IMR-90 (cell line): Measurements from ENCODE around the gene LSM12. TPM values are rescaled to one million over a fixed set of nuclear protein-coding genes. Genes with fewer than 3 reads are reported as not detected.
"Not testable (repeated sequence)": the region's sequence is repeated elsewhere in the genome, so short reads cannot be mapped to it uniquely, and the experiment has no call there.

Experiments used
- ATAC-seq: fragments of 200-7000 bp; cut with Tn5 transposase; 2 replicates; pipeline ENCODE4 v1.9.1; 2020; ENCODE audit warnings: low read depth, mild to moderate bottlenecking, moderate library complexity
- BruUV-seq: library from RNA; stranded (reverse); fragments of 400-500 nt; replicated peaks from 2 replicates; lab custom pipeline; 2021; lab: Mats Ljungman, UMichigan
- CTCF ChIA-PET: fragments of 300-600 bp; formaldehyde crosslinking; extraction: SDS; loops from one replicate; lab custom pipeline; 2021; ENCODE audit warnings: antibody characterized with exemption; lab: Yijun Ruan, JAX
- POLR2A ChIA-PET: fragments of 300-600 bp; sonication (Branson Sonifier 250); formaldehyde crosslinking; loops from one replicate; lab custom pipeline; 2022; ENCODE audit warnings: antibody characterized with exemption; ENCODE audit not compliant: unreplicated experiment; lab: Charles Lee
- DNase-seq: peaks from one replicate; pipeline ENCODE4 v3.0.0; 2013
- H2AFZ ChIP-seq: replicated peaks from 2 replicates; pipeline ENCODE3; 2013; ENCODE audit warnings: low read length, mild to moderate bottlenecking; ENCODE audit not compliant: poor library complexity
- H2AK5ac ChIP-seq: 2 replicates; pipeline ENCODE4 v1.6.1; 2013; ENCODE audit warnings: low read depth, low read length, inconsistent platforms
- H2AK9ac ChIP-seq: replicated peaks from 2 replicates; pipeline ENCODE3; 2013; ENCODE audit warnings: mild to moderate bottlenecking, low read depth, low read length, moderate library complexity; ENCODE audit not compliant: poor library complexity
- H2BK120ac ChIP-seq: 2 replicates; pipeline ENCODE4 v1.6.1; 2013; ENCODE audit warnings: low read depth, low read length, inconsistent platforms
- H2BK15ac ChIP-seq: 3 replicates; pipeline ENCODE4 v1.6.1; 2013; ENCODE audit warnings: low read depth, low read length, inconsistent platforms
- H2BK20ac ChIP-seq: 2 replicates; pipeline ENCODE4 v1.6.1; 2013; ENCODE audit warnings: low read depth, mild to moderate bottlenecking, inconsistent platforms, low read length, moderate library complexity
- H2BK5ac ChIP-seq: 2 replicates; pipeline ENCODE4 v1.6.1; 2013; ENCODE audit warnings: mild to moderate bottlenecking, low read depth, low read length, inconsistent platforms; ENCODE audit not compliant: poor library complexity, severe bottlenecking
- H3K14ac ChIP-seq: replicated peaks from 2 replicates; pipeline ENCODE4 v1.6.1; 2013; ENCODE audit warnings: low read depth, low read length, inconsistent platforms
- H3K18ac ChIP-seq: 2 replicates; pipeline ENCODE4 v1.6.1; 2013; ENCODE audit warnings: low read depth, low read length, control low read depth
- H3K23ac ChIP-seq: 2 replicates; pipeline ENCODE4 v1.6.1; 2013; ENCODE audit warnings: low read depth, low read length, inconsistent platforms
- H3K27ac ChIP-seq: 2 replicates; pipeline ENCODE4 v1.5.1; 2013; ENCODE audit warnings: mild to moderate bottlenecking, control low read depth, low read length; ENCODE audit not compliant: insufficient read depth
- H3K27me3 ChIP-seq: 2 replicates; pipeline ENCODE4 v1.6.1; 2013; ENCODE audit warnings: low read length; ENCODE audit not compliant: control insufficient read depth, insufficient read depth
- H3K36me3 ChIP-seq: 2 replicates; pipeline ENCODE4 v1.6.1; 2013; ENCODE audit warnings: low read length, mixed read lengths; ENCODE audit not compliant: control insufficient read depth, insufficient read depth
- H3K4ac ChIP-seq: 2 replicates; pipeline ENCODE4 v1.6.1; 2013; ENCODE audit warnings: low read depth, low read length, inconsistent platforms
- H3K4me1 ChIP-seq: 2 replicates; pipeline ENCODE4 v1.6.1; 2013; ENCODE audit warnings: low read length, mixed read lengths; ENCODE audit not compliant: control insufficient read depth, insufficient read depth
- H3K4me2 ChIP-seq: 2 replicates; pipeline ENCODE4 v1.6.1; 2013; ENCODE audit warnings: low read depth, mild to moderate bottlenecking, control low read depth, low read length, moderate library complexity
- H3K4me3 ChIP-seq: 2 replicates; pipeline ENCODE4 v1.5.1; 2013; ENCODE audit warnings: low read depth, mild to moderate bottlenecking, control low read depth, low read length, moderate library complexity; ENCODE audit not compliant: insufficient read depth
- H3K56ac ChIP-seq: 2 replicates; pipeline ENCODE4 v1.6.1; 2013; ENCODE audit warnings: low read length, inconsistent platforms; ENCODE audit not compliant: insufficient read depth; ENCODE audit errors: extremely low read depth
- H3K79me1 ChIP-seq, 2 experiments: 2 replicates each; pipeline ENCODE4 v1.6.1; 2013; ENCODE audit warnings: low read length in 2 of 2, inconsistent platforms in 1 of 2, low read depth in 1 of 2
- H3K9ac ChIP-seq: 2 replicates; pipeline ENCODE4 v1.6.1; 2013; ENCODE audit warnings: low read depth, low read length, control low read depth
- H3K9me1 ChIP-seq: 2 replicates; pipeline ENCODE4 v1.6.1; 2013; ENCODE audit warnings: low read length, inconsistent platforms; ENCODE audit not compliant: insufficient read depth
- H3K9me3 ChIP-seq: 2 replicates; pipeline ENCODE4 v1.6.1; 2013; ENCODE audit warnings: low read length; ENCODE audit not compliant: control insufficient read depth, insufficient read depth
- H4K20me1 ChIP-seq: 2 replicates; pipeline ENCODE4 v1.6.1; 2013; ENCODE audit warnings: low read length, inconsistent platforms; ENCODE audit not compliant: insufficient read depth
- H4K5ac ChIP-seq: 2 replicates; pipeline ENCODE4 v1.6.1; 2013; ENCODE audit warnings: mild to moderate bottlenecking, low read depth, low read length, control low read depth
- H4K8ac ChIP-seq, 2 experiments: 2 replicates each; pipeline ENCODE4 v1.6.1; 2013; ENCODE audit warnings: low read depth in 2 of 2, low read length in 2 of 2, control low read depth in 1 of 2, inconsistent platforms in 1 of 2
- H4K91ac ChIP-seq: 2 replicates; pipeline ENCODE4 v1.6.1; 2013; ENCODE audit warnings: low read depth, low read length, inconsistent platforms; ENCODE audit not compliant: insufficient read depth
- WGBS, 2 experiments: methylation state at CpG; one replicate each; pipeline versions ENCODE4 v1.1.5 to v1.1.7; 2013; ENCODE audit warnings: missing lambda C conversion rate in 2 of 2; ENCODE audit not compliant: insufficient read length in 1 of 2; ENCODE audit errors: extremely low coverage in 2 of 2; 5-methylcytosine and 5-hydroxymethylcytosine counted together
- dilution Hi-C: fragments of 300-500 bp; cut with HindIII; formaldehyde crosslinking; loops from one replicate; pipeline ENCODE4 v1.14.3; 2018; ENCODE audit warnings: low sequenced_read_pairs; ENCODE audit not compliant: unreplicated experiment
- in situ Hi-C: fragments of 300-500 bp; cut with MboI; formaldehyde crosslinking; loops from 3 replicates; pipeline ENCODE4 v1.14.3; 2019; ENCODE audit warnings: low sequenced_read_pairs, inconsistent platforms, mixed read lengths
- intact Hi-C: fragments of 100-400 bp; cut with micrococcal nuclease; formaldehyde crosslinking; loops from 2 replicates; pipeline ENCODE4 v1.10.0; 2022
- polyA plus RNA-seq, 3 experiments: library from polyadenylated mRNA; depleted of rRNA; stranded (reverse); fragments of >200 nt; gene quantifications; 2 replicates each; pipeline ENCODE4 v1.2.3, GENCODE V29; 2012; ENCODE audit warnings: low replicate concordance in 1 of 3
- total RNA-seq: library from RNA; depleted of rRNA; stranded (reverse); fragments of >200 nt; gene quantifications from 2 replicates; pipeline ENCODE4 v1.2.3, GENCODE V29; 2012

LSM12 gene
- total and polyA plus RNA-seq, 2 of the 4 experiments (the other 2 are of a cell fraction), result 38.0 to 41.0 TPM

GRCh38 chr17:44021227-44021626 lies 45.2 kb downstream of the LSM12 start:
- H3K4me3 ChIP-seq, H3K4me1 ChIP-seq, H3K23ac ChIP-seq, intact Hi-C loops, ATAC-seq, H3K9me3 ChIP-seq, H3K27ac ChIP-seq, H3K9ac ChIP-seq, H2BK20ac ChIP-seq, BruUV-seq, H3K4me2 ChIP-seq, H2AK5ac ChIP-seq, dilution Hi-C loops, H3K18ac ChIP-seq, in situ Hi-C loops, H3K14ac ChIP-seq, H4K8ac ChIP-seq, H2BK15ac ChIP-seq, H4K20me1 ChIP-seq, DNase-seq, H4K91ac ChIP-seq, H3K9me1 ChIP-seq, H2AFZ ChIP-seq, POLR2A ChIA-PET, H3K4ac ChIP-seq, H3K27me3 ChIP-seq, H2AK9ac ChIP-seq, H2BK120ac ChIP-seq, H3K56ac ChIP-seq, H2BK5ac ChIP-seq, H4K5ac ChIP-seq: not testable (repeated sequence)
- Histone ChIP-seq H3K36me3 (peaks cover 17% of the 10 kb centered on the region), H3K79me1 (peaks cover 3 to 15% of the 10 kb centered on the region in 2 experiments; a peak in 1 of 4 replicates)
- 96% methylated on average over 3 of the region's 7 CpGs; no CpG with 5 or more reads in 1 of the 2 experiments for WGBS, 2 experiments
- CTCF ChIA-PET, result interaction anchor here (0.9 kb wide), 1 partner anchor 11 kb away, joined by 3 read pairs; no protein-coding TSS in a partner anchor
